ENCODE results near the gene SOX8. TPM values are rescaled to one million over a fixed set of nuclear protein-coding genes. Genes with fewer than 3 reads are reported as not detected.

The SOX8 gene
- total and polyA plus RNA-seq, 10 of the 15 experiments (the other 5 are each of a cell fraction or from before 2014, with no cell fraction given): not detected

DNA sequence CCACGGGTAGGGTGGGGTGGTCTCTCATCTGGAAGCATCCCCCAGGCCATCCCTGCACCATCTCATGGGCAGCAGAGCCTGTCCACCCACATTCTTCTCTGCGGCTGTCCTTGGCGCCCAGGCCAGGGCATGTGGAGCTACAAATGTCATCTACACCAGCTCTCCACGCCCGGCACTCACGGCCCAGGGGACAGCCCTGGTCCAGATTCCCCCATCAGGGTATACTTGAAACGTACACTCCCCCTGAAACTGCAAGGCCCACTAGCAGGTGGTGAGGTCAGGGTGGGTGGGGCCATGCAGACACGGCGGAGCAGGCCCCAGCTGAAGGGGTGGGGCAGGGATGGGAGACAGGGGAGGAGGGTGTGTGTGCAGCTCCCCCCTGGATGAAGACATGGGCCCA is 3.2 kb upstream of the SOX8 start:
- SMC1A ChIA-PET (ENCODE audit: uncharacterized antibody, unreplicated experiment): no interaction called here
- RAD21 ChIA-PET (ENCODE audit: unreplicated experiment): no interaction called here
- BruUV-seq (replicated peaks): no TSS peak
- no peak for DNase-seq (ENCODE audit: low read depth, low spot score)
- no peak overlapping the region for H3K4me2 ChIP-seq (ENCODE audit: control insufficient read depth, insufficient read depth)
- POLR2A ChIA-PET: no interaction called here
- H3K4me1 ChIP-seq (ENCODE audit: control insufficient read depth, insufficient read depth, low read length): no peaks in the 10 kb centered on the region
- WGBS (ENCODE audit: insufficient coverage, insufficient replicate concordance, low lambda C conversion rate, missing lambda C conversion rate): 10% methylated on average over 9 of the region's 9 CpGs
- no peak overlapping the region for H3K9ac ChIP-seq (ENCODE audit: control insufficient read depth, insufficient read depth, low read length)
- H3K36me3 ChIP-seq (ENCODE audit: control insufficient read depth in 2 of 2, insufficient read depth in 2 of 2, low read length in 1 of 2): no peaks in the 10 kb centered on the region
- no peak overlapping the region for H3K27ac ChIP-seq (ENCODE audit: control insufficient read depth, insufficient read depth)
- intact Hi-C loops (cut with micrococcal nuclease; ENCODE audit: unreplicated experiment): no loop called here
- H2AFZ ChIP-seq (ENCODE audit: control insufficient read depth, low read depth, low read length): no peak overlapping the region
- H3K4me3 ChIP-seq: no peak overlapping the region
- TF ChIP-seq, protein P1, sequence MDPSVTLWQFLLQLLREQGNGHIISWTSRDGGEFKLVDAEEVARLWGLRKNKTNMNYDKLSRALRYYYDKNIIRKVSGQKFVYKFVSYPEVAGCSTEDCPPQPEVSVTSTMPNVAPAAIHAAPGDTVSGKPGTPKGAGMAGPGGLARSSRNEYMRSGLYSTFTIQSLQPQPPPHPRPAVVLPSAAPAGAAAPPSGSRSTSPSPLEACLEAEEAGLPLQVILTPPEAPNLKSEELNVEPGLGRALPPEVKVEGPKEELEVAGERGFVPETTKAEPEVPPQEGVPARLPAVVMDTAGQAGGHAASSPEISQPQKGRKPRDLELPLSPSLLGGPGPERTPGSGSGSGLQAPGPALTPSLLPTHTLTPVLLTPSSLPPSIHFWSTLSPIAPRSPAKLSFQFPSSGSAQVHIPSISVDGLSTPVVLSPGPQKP (IDR thresholded peaks at IDR 0.05; ENCODE audit: low read depth, low read length): no peak
- TF ChIP-seq, protein P2, sequence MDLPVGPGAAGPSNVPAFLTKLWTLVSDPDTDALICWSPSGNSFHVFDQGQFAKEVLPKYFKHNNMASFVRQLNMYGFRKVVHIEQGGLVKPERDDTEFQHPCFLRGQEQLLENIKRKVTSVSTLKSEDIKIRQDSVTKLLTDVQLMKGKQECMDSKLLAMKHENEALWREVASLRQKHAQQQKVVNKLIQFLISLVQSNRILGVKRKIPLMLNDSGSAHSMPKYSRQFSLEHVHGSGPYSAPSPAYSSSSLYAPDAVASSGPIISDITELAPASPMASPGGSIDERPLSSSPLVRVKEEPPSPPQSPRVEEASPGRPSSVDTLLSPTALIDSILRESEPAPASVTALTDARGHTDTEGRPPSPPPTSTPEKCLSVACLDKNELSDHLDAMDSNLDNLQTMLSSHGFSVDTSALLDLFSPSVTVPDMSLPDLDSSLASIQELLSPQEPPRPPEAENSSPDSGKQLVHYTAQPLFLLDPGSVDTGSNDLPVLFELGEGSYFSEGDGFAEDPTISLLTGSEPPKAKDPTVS (IDR thresholded peaks at IDR 0.05; ENCODE audit: low read depth, low read length): no peak
- TF ChIP-seq ASH2L (IDR thresholded peaks at IDR 0.05; ENCODE audit: borderline replicate concordance, low read depth) (no peak), SP1 (IDR thresholded peaks at IDR 0.05; ENCODE audit: low read depth, low read length) (no peak), CHD4 (IDR thresholded peaks at IDR 0.05) (no peak), SUZ12 (IDR thresholded peaks at IDR 0.05; ENCODE audit: unreplicated experiment) (no peak), ZZZ3 (IDR thresholded peaks at IDR 0.05; ENCODE audit: control insufficient read depth, insufficient read length, low read depth) (no peak), CBX3 (IDR thresholded peaks at IDR 0.05; ENCODE audit: borderline replicate concordance, low read depth) (no peak), EP300 (IDR thresholded peaks at IDR 0.05; ENCODE audit: borderline replicate concordance in 1 of 2, control insufficient read depth in 1 of 2, low read depth in 2 of 2, low read length in 2 of 2) (no peak), GABPA (IDR thresholded peaks at IDR 0.05; ENCODE audit: low read depth) (no peak), ZNF207 (IDR thresholded peaks at IDR 0.05; ENCODE audit: borderline replicate concordance) (no peak), TBL1XR1 (IDR thresholded peaks at IDR 0.05; ENCODE audit: low read depth, low read length) (no peak), SREBF2 (IDR thresholded peaks at IDR 0.05; ENCODE audit: low read length) (no peak), HDAC6 (IDR thresholded peaks at IDR 0.05; ENCODE audit: unreplicated experiment) (no peak), KAT2A (conservative IDR thresholded peaks at IDR 0.05; ENCODE audit: control insufficient read depth, low read depth, low read length) (no peak)
- TF ChIP-seq, protein P3, sequence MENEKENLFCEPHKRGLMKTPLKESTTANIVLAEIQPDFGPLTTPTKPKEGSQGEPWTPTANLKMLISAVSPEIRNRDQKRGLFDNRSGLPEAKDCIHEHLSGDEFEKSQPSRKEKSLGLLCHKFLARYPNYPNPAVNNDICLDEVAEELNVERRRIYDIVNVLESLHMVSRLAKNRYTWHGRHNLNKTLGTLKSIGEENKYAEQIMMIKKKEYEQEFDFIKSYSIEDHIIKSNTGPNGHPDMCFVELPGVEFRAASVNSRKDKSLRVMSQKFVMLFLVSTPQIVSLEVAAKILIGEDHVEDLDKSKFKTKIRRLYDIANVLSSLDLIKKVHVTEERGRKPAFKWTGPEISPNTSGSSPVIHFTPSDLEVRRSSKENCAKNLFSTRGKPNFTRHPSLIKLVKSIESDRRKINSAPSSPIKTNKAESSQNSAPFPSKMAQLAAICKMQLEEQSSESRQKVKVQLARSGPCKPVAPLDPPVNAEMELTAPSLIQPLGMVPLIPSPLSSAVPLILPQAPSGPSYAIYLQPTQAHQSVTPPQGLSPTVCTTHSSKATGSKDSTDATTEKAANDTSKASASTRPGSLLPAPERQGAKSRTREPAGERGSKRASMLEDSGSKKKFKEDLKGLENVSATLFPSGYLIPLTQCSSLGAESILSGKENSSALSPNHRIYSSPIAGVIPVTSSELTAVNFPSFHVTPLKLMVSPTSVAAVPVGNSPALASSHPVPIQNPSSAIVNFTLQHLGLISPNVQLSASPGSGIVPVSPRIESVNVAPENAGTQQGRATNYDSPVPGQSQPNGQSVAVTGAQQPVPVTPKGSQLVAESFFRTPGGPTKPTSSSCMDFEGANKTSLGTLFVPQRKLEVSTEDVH (IDR thresholded peaks at IDR 0.05; ENCODE audit: low read depth, partially characterized antibody): no peak
- TF ChIP-seq, protein P4, sequence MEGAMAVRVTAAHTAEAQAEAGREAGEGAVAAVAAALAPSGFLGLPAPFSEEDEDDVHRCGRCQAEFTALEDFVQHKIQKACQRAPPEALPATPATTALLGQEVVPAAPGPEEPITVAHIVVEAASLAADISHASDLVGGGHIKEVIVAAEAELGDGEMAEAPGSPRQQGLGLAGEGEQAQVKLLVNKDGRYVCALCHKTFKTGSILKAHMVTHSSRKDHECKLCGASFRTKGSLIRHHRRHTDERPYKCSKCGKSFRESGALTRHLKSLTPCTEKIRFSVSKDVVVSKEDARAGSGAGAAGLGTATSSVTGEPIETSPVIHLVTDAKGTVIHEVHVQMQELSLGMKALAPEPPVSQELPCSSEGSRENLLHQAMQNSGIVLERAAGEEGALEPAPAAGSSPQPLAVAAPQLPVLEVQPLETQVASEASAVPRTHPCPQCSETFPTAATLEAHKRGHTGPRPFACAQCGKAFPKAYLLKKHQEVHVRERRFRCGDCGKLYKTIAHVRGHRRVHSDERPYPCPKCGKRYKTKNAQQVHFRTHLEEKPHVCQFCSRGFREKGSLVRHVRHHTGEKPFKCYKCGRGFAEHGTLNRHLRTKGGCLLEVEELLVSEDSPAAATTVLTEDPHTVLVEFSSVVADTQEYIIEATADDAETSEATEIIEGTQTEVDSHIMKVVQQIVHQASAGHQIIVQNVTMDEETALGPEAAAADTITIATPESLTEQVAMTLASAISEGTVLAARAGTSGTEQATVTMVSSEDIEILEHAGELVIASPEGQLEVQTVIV (IDR thresholded peaks at IDR 0.05; ENCODE audit: borderline replicate concordance, partially characterized antibody): no peak
- H4K20me1 ChIP-seq (ENCODE audit: control insufficient read depth, insufficient read depth): no peaks in the 10 kb centered on the region
- peaks cover 0 to 7% of the 10 kb centered on the region in 2 experiments; a peak in 2 of 4 replicates for H3K27me3 ChIP-seq (replicated peaks in 1 of 2; ENCODE audit: control insufficient read depth in 2 of 2, insufficient read depth in 2 of 2, low read length in 1 of 2)
- no peaks in the 10 kb centered on the region for H3K9me3 ChIP-seq (replicated peaks; ENCODE audit: control insufficient read depth, insufficient read depth, low read length)
- in situ Hi-C loops (cut with MboI): no loop called here
- no peak for FAIRE-seq
- ATAC-seq: no peak
- CTCF ChIA-PET: no interaction called here
- H3K79me2 ChIP-seq (ENCODE audit: control insufficient read depth, insufficient read depth, low read length): no peaks in the 10 kb centered on the region

Data from GM12878 (cell line).